Measurements from ENCODE around the gene FAM50B. TPM values are rescaled to one million over a fixed set of nuclear protein-coding genes. Genes with fewer than 3 reads are reported as not detected.

The FAM50B gene
- total and polyA plus RNA-seq, 2 experiments from 2014 or later = 4.4 to 4.8 TPM

DNA sequence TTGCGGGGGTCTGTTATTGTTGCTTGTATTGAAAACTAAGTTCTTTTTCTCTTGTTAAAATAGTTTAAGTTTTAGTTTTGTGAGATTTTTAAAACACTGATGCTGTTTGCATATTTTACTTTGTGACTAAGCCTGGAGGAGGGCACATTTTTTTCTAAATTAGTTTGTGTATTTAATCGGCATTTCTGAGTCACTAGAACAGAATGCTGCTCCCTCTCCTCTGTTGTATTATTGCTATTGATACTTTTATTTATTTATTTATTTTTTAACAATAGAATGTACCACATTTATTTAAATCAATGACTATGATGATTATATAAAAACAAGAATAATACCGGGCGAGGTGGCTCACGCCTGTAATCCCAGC is 5.1 kb upstream of the FAM50B start:
- Mint-ChIP-seq H3K27ac (no peak overlapping the region), H3K4me3 (no peak overlapping the region)
- peaks cover 4% of the 10 kb centered on the region; the same call in 1 of the 2 replicates for H3K4me1 ChIP-seq (ENCODE audit: insufficient read depth)

DNA sequence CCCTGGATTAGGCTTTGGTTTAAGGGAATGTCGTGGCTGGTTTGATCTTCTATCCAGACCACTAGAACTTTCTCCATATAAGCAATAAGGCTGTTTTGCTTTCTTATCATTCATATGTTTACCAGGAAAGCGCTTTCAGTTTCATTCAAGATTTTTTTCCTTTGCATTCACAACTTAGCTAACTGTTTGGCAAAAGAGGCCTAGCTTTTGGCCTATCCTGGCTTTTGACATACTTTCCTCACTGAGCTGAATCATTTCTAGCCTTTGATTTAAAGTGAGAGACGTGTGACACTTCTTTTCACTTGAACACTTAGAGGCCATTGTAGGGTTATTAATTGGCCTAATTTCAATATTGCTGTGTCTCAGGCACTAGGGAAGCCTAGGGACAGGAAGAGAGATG is 1.7 kb upstream of the FAM50B start:
- H3K27me3 ChIP-seq (ENCODE audit: insufficient read depth) = 0 out of 2 replicates have a peak, but pooled peaks cover 5% of the 10 kb centered on the region
- no peaks in the 10 kb centered on the region for H3K9me2 ChIP-seq (ENCODE audit: insufficient read depth)
- Mint-ChIP-seq H3K9me3 (no peaks in the 10 kb centered on the region), H3K27me3 (ENCODE audit: insufficient read depth, low read depth, poor library complexity) (peaks cover 7% of the 10 kb centered on the region), H3K36me3 (ENCODE audit: low read depth) (peaks cover 11% of the 10 kb centered on the region; the same call in 1 of the 3 replicates), H3K4me3 (no peak overlapping the region), H3K27ac (no peak overlapping the region), H3K4me1 (peaks cover 6% of the 10 kb centered on the region; the same call in 2 of the 3 replicates)
- peak overlapping the region; percentile 99; the same call in 1 of the 2 replicates for H2AFZ ChIP-seq
- no peak overlapping the region for H3K4me3 ChIP-seq
- no peaks in the 10 kb centered on the region for H3K36me3 ChIP-seq (ENCODE audit: insufficient read depth)
- H3K27ac ChIP-seq (ENCODE audit: low read depth) = no peak overlapping the region
- no peaks in the 10 kb centered on the region for H3F3A ChIP-seq (replicated peaks; ENCODE audit: low read depth)
- H3K4me1 ChIP-seq (ENCODE audit: insufficient read depth) = peaks cover 4% of the 10 kb centered on the region; the same call in 1 of the 2 replicates
- H3K4me2 ChIP-seq = no peak overlapping the region
- no peaks in the 10 kb centered on the region for H3K79me2 ChIP-seq (replicated peaks; ENCODE audit: insufficient read depth)
- H4K20me1 ChIP-seq (replicated peaks; ENCODE audit: insufficient read depth) = no peaks in the 10 kb centered on the region
- DNase-seq (ENCODE audit: low spot score) (no peak), ATAC-seq (no peak)
- TF ChIP-seq, protein P1, sequence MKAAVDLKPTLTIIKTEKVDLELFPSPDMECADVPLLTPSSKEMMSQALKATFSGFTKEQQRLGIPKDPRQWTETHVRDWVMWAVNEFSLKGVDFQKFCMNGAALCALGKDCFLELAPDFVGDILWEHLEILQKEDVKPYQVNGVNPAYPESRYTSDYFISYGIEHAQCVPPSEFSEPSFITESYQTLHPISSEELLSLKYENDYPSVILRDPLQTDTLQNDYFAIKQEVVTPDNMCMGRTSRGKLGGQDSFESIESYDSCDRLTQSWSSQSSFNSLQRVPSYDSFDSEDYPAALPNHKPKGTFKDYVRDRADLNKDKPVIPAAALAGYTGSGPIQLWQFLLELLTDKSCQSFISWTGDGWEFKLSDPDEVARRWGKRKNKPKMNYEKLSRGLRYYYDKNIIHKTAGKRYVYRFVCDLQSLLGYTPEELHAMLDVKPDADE (IDR thresholded peaks at IDR 0.05) = no peak
- TF ChIP-seq ZNF331 (CRISPR knock-in tag; IDR thresholded peaks at IDR 0.05; ENCODE audit: low read depth) (no peak), NANOG (IDR thresholded peaks at IDR 0.05; ENCODE audit: borderline replicate concordance) (no peak), JUNB (IDR thresholded peaks at IDR 0.05; ENCODE audit: unreplicated experiment) (no peak), STAT1 (IDR thresholded peaks at IDR 0.05; ENCODE audit: unreplicated experiment) (no peak)
- TF ChIP-seq, protein P2, sequence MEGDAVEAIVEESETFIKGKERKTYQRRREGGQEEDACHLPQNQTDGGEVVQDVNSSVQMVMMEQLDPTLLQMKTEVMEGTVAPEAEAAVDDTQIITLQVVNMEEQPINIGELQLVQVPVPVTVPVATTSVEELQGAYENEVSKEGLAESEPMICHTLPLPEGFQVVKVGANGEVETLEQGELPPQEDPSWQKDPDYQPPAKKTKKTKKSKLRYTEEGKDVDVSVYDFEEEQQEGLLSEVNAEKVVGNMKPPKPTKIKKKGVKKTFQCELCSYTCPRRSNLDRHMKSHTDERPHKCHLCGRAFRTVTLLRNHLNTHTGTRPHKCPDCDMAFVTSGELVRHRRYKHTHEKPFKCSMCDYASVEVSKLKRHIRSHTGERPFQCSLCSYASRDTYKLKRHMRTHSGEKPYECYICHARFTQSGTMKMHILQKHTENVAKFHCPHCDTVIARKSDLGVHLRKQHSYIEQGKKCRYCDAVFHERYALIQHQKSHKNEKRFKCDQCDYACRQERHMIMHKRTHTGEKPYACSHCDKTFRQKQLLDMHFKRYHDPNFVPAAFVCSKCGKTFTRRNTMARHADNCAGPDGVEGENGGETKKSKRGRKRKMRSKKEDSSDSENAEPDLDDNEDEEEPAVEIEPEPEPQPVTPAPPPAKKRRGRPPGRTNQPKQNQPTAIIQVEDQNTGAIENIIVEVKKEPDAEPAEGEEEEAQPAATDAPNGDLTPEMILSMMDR (conservative IDR thresholded peaks at IDR 0.05; ENCODE audit: low read depth in 2 of 2) = no peak
- TF ChIP-seq, protein P3, sequence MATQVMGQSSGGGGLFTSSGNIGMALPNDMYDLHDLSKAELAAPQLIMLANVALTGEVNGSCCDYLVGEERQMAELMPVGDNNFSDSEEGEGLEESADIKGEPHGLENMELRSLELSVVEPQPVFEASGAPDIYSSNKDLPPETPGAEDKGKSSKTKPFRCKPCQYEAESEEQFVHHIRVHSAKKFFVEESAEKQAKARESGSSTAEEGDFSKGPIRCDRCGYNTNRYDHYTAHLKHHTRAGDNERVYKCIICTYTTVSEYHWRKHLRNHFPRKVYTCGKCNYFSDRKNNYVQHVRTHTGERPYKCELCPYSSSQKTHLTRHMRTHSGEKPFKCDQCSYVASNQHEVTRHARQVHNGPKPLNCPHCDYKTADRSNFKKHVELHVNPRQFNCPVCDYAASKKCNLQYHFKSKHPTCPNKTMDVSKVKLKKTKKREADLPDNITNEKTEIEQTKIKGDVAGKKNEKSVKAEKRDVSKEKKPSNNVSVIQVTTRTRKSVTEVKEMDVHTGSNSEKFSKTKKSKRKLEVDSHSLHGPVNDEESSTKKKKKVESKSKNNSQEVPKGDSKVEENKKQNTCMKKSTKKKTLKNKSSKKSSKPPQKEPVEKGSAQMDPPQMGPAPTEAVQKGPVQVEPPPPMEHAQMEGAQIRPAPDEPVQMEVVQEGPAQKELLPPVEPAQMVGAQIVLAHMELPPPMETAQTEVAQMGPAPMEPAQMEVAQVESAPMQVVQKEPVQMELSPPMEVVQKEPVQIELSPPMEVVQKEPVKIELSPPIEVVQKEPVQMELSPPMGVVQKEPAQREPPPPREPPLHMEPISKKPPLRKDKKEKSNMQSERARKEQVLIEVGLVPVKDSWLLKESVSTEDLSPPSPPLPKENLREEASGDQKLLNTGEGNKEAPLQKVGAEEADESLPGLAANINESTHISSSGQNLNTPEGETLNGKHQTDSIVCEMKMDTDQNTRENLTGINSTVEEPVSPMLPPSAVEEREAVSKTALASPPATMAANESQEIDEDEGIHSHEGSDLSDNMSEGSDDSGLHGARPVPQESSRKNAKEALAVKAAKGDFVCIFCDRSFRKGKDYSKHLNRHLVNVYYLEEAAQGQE (IDR thresholded peaks at IDR 0.05; ENCODE audit: unreplicated experiment) = no peak

More for the DNA sequence above, 5.1 kb upstream of the FAM50B start:
- no peaks in the 10 kb centered on the region for H3K36me3 ChIP-seq (ENCODE audit: insufficient read depth)
- ATAC-seq (no peak), DNase-seq (ENCODE audit: low spot score) (no peak)
- Mint-ChIP-seq H3K36me3 (ENCODE audit: low read depth) (no peaks in the 10 kb centered on the region), H3K4me1 (peaks cover 6% of the 10 kb centered on the region; the same call in 2 of the 3 replicates), H3K9me3 (no peaks in the 10 kb centered on the region), H3K27me3 (ENCODE audit: insufficient read depth, low read depth, poor library complexity) (no peaks in the 10 kb centered on the region)
- H2AFZ ChIP-seq = no peak overlapping the region
- no peak overlapping the region for H3K4me3 ChIP-seq
- H3K4me2 ChIP-seq = no peak overlapping the region
- H3K27ac ChIP-seq (ENCODE audit: low read depth) = no peak overlapping the region
- no peaks in the 10 kb centered on the region for H4K20me1 ChIP-seq (replicated peaks; ENCODE audit: insufficient read depth)
- H3K79me2 ChIP-seq (replicated peaks; ENCODE audit: insufficient read depth) = no peaks in the 10 kb centered on the region
- no peaks in the 10 kb centered on the region for H3K9me2 ChIP-seq (ENCODE audit: insufficient read depth)
- no peaks in the 10 kb centered on the region for H3F3A ChIP-seq (replicated peaks; ENCODE audit: low read depth)
- TF ChIP-seq EZH2phosphoT487 (IDR thresholded peaks at IDR 0.05; ENCODE audit: unreplicated experiment) (no peak), STAT1 (IDR thresholded peaks at IDR 0.05; ENCODE audit: unreplicated experiment) (no peak), ZNF114 (CRISPR knock-in tag; IDR thresholded peaks at IDR 0.05) (no peak)
- TF ChIP-seq, protein P2 (conservative IDR thresholded peaks at IDR 0.05; ENCODE audit: low read depth in 2 of 2) = no peak
- 0 out of 2 replicates have a peak, but pooled peaks cover 5% of the 10 kb centered on the region for H3K27me3 ChIP-seq (ENCODE audit: insufficient read depth)

Measured in GM23338 (cell line).